IMR-90 (cell line): Measurements from ENCODE around the gene GPATCH8. TPM values are rescaled to one million over a fixed set of nuclear protein-coding genes. Genes with fewer than 3 reads are reported as not detected.

Source experiments
- ATAC-seq: fragments of 200-7000 bp; cut with Tn5 transposase; 2 replicates; pipeline ENCODE4 v1.9.1; 2020; ENCODE audit warnings: low read depth, mild to moderate bottlenecking, moderate library complexity
- BruUV-seq: library from RNA; stranded (reverse); fragments of 400-500 nt; replicated peaks from 2 replicates; lab custom pipeline; 2021; lab: Mats Ljungman, UMichigan
- CTCF ChIA-PET: fragments of 300-600 bp; formaldehyde crosslinking; extraction: SDS; loops from one replicate; lab custom pipeline; 2021; ENCODE audit warnings: antibody characterized with exemption; lab: Yijun Ruan, JAX
- POLR2A ChIA-PET: fragments of 300-600 bp; sonication (Branson Sonifier 250); formaldehyde crosslinking; loops from one replicate; lab custom pipeline; 2022; ENCODE audit warnings: antibody characterized with exemption; ENCODE audit not compliant: unreplicated experiment; lab: Charles Lee
- DNase-seq: peaks from one replicate; pipeline ENCODE4 v3.0.0; 2013
- H2AFZ ChIP-seq: replicated peaks from 2 replicates; pipeline ENCODE3; 2013; ENCODE audit warnings: low read length, mild to moderate bottlenecking; ENCODE audit not compliant: poor library complexity
- H2AK5ac ChIP-seq: 2 replicates; pipeline ENCODE4 v1.6.1; 2013; ENCODE audit warnings: low read depth, low read length, inconsistent platforms
- H2AK9ac ChIP-seq: replicated peaks from 2 replicates; pipeline ENCODE3; 2013; ENCODE audit warnings: mild to moderate bottlenecking, low read depth, low read length, moderate library complexity; ENCODE audit not compliant: poor library complexity
- H2BK120ac ChIP-seq: 2 replicates; pipeline ENCODE4 v1.6.1; 2013; ENCODE audit warnings: low read depth, low read length, inconsistent platforms
- H2BK15ac ChIP-seq: 3 replicates; pipeline ENCODE4 v1.6.1; 2013; ENCODE audit warnings: low read depth, low read length, inconsistent platforms
- H2BK20ac ChIP-seq: 2 replicates; pipeline ENCODE4 v1.6.1; 2013; ENCODE audit warnings: low read depth, mild to moderate bottlenecking, inconsistent platforms, low read length, moderate library complexity
- H2BK5ac ChIP-seq: 2 replicates; pipeline ENCODE4 v1.6.1; 2013; ENCODE audit warnings: mild to moderate bottlenecking, low read depth, low read length, inconsistent platforms; ENCODE audit not compliant: poor library complexity, severe bottlenecking
- H3K14ac ChIP-seq: replicated peaks from 2 replicates; pipeline ENCODE4 v1.6.1; 2013; ENCODE audit warnings: low read depth, low read length, inconsistent platforms
- H3K18ac ChIP-seq: 2 replicates; pipeline ENCODE4 v1.6.1; 2013; ENCODE audit warnings: low read depth, low read length, control low read depth
- H3K23ac ChIP-seq: 2 replicates; pipeline ENCODE4 v1.6.1; 2013; ENCODE audit warnings: low read depth, low read length, inconsistent platforms
- H3K27ac ChIP-seq: 2 replicates; pipeline ENCODE4 v1.5.1; 2013; ENCODE audit warnings: mild to moderate bottlenecking, control low read depth, low read length; ENCODE audit not compliant: insufficient read depth
- H3K27me3 ChIP-seq: 2 replicates; pipeline ENCODE4 v1.6.1; 2013; ENCODE audit warnings: low read length; ENCODE audit not compliant: control insufficient read depth, insufficient read depth
- H3K36me3 ChIP-seq: 2 replicates; pipeline ENCODE4 v1.6.1; 2013; ENCODE audit warnings: low read length, mixed read lengths; ENCODE audit not compliant: control insufficient read depth, insufficient read depth
- H3K4ac ChIP-seq: 2 replicates; pipeline ENCODE4 v1.6.1; 2013; ENCODE audit warnings: low read depth, low read length, inconsistent platforms
- H3K4me1 ChIP-seq: 2 replicates; pipeline ENCODE4 v1.6.1; 2013; ENCODE audit warnings: low read length, mixed read lengths; ENCODE audit not compliant: control insufficient read depth, insufficient read depth
- H3K4me2 ChIP-seq: 2 replicates; pipeline ENCODE4 v1.6.1; 2013; ENCODE audit warnings: low read depth, mild to moderate bottlenecking, control low read depth, low read length, moderate library complexity
- H3K4me3 ChIP-seq: 2 replicates; pipeline ENCODE4 v1.5.1; 2013; ENCODE audit warnings: low read depth, mild to moderate bottlenecking, control low read depth, low read length, moderate library complexity; ENCODE audit not compliant: insufficient read depth
- H3K56ac ChIP-seq: 2 replicates; pipeline ENCODE4 v1.6.1; 2013; ENCODE audit warnings: low read length, inconsistent platforms; ENCODE audit not compliant: insufficient read depth; ENCODE audit errors: extremely low read depth
- H3K79me1 ChIP-seq, 2 experiments: 2 replicates each; pipeline ENCODE4 v1.6.1; 2013; ENCODE audit warnings: low read length in 2 of 2, inconsistent platforms in 1 of 2, low read depth in 1 of 2
- H3K9ac ChIP-seq: 2 replicates; pipeline ENCODE4 v1.6.1; 2013; ENCODE audit warnings: low read depth, low read length, control low read depth
- H3K9me1 ChIP-seq: 2 replicates; pipeline ENCODE4 v1.6.1; 2013; ENCODE audit warnings: low read length, inconsistent platforms; ENCODE audit not compliant: insufficient read depth
- H3K9me3 ChIP-seq: 2 replicates; pipeline ENCODE4 v1.6.1; 2013; ENCODE audit warnings: low read length; ENCODE audit not compliant: control insufficient read depth, insufficient read depth
- H4K20me1 ChIP-seq: 2 replicates; pipeline ENCODE4 v1.6.1; 2013; ENCODE audit warnings: low read length, inconsistent platforms; ENCODE audit not compliant: insufficient read depth
- H4K5ac ChIP-seq: 2 replicates; pipeline ENCODE4 v1.6.1; 2013; ENCODE audit warnings: mild to moderate bottlenecking, low read depth, low read length, control low read depth
- H4K8ac ChIP-seq, 2 experiments: 2 replicates each; pipeline ENCODE4 v1.6.1; 2013; ENCODE audit warnings: low read depth in 2 of 2, low read length in 2 of 2, control low read depth in 1 of 2, inconsistent platforms in 1 of 2
- H4K91ac ChIP-seq: 2 replicates; pipeline ENCODE4 v1.6.1; 2013; ENCODE audit warnings: low read depth, low read length, inconsistent platforms; ENCODE audit not compliant: insufficient read depth
- BHLHE40 ChIP-seq: fragments of 150-350 bp; IDR thresholded peaks from 2 replicates; pipeline ENCODE4 v1.6.1; 2016; ENCODE audit warnings: mild to moderate bottlenecking, low read depth, low read length
- CEBPB ChIP-seq: IDR thresholded peaks from 2 replicates; pipeline ENCODE4 v1.6.1; 2012; ENCODE audit warnings: low read depth, low read length, improper control_type of control experiment
- MAFK ChIP-seq: IDR thresholded peaks from 2 replicates; pipeline ENCODE4 v1.6.1; 2012; ENCODE audit warnings: low read depth, low read length, improper control_type of control experiment
- MAZ ChIP-seq: IDR thresholded peaks from 2 replicates; pipeline ENCODE4 v1.6.1; 2012; ENCODE audit warnings: low read depth, mild to moderate bottlenecking, low read length, improper control_type of control experiment, moderate library complexity, borderline replicate concordance
- RAD21 ChIP-seq: IDR thresholded peaks from 2 replicates; pipeline ENCODE4 v1.6.1; 2012; ENCODE audit warnings: low read length, improper control_type of control experiment
- RFX5 ChIP-seq: IDR thresholded peaks from 2 replicates; pipeline ENCODE4 v1.8.0; 2012; ENCODE audit warnings: low read depth, mild to moderate bottlenecking, low read length, moderate library complexity
- SMC3 ChIP-seq: fragments of 150-350 bp; IDR thresholded peaks from 2 replicates; pipeline ENCODE4 v1.6.1; 2016; ENCODE audit warnings: low read depth, mild to moderate bottlenecking, antibody characterized with exemption, low read length, moderate library complexity
- WGBS, 2 experiments: methylation state at CpG; one replicate each; pipeline versions ENCODE4 v1.1.5 to v1.1.7; 2013; ENCODE audit warnings: missing lambda C conversion rate in 2 of 2; ENCODE audit not compliant: insufficient read length in 1 of 2; ENCODE audit errors: extremely low coverage in 2 of 2; 5-methylcytosine and 5-hydroxymethylcytosine counted together
- dilution Hi-C: fragments of 300-500 bp; cut with HindIII; formaldehyde crosslinking; loops from one replicate; pipeline ENCODE4 v1.14.3; 2018; ENCODE audit warnings: low sequenced_read_pairs; ENCODE audit not compliant: unreplicated experiment
- in situ Hi-C: fragments of 300-500 bp; cut with MboI; formaldehyde crosslinking; loops from 3 replicates; pipeline ENCODE4 v1.14.3; 2019; ENCODE audit warnings: low sequenced_read_pairs, inconsistent platforms, mixed read lengths
- intact Hi-C: fragments of 100-400 bp; cut with micrococcal nuclease; formaldehyde crosslinking; loops from 2 replicates; pipeline ENCODE4 v1.10.0; 2022
- polyA plus RNA-seq, 3 experiments: library from polyadenylated mRNA; depleted of rRNA; stranded (reverse); fragments of >200 nt; gene quantifications; 2 replicates each; pipeline ENCODE4 v1.2.3, GENCODE V29; 2012; ENCODE audit warnings: low replicate concordance in 1 of 3
- total RNA-seq: library from RNA; depleted of rRNA; stranded (reverse); fragments of >200 nt; gene quantifications from 2 replicates; pipeline ENCODE4 v1.2.3, GENCODE V29; 2012

GPATCH8 gene
- total and polyA plus RNA-seq, 2 of the 4 experiments (the other 2 are of a cell fraction): 8.8 to 13.2 TPM

DNA sequence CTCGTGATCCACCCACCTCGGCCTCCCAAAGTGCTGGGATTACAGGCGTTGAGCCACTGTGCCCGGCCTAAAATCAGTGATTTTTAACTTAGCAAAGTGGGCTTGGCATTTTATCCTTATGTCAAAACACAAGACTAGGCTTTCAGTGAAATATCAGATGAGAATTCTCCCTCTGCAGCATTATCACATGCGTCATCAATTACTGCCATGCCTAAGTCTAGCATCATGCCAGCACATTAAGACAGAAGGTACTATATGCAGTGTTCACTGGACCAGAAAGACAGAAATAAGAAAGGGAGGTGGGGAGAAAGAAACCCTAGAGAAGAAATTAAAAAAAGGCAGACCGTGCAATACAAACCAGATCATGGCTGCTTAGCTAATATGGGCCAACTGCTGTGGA, 29.8 kb downstream of the GPATCH8 start:
- WGBS, 2 experiments: no CpG with 5 or more reads among the region's 6 CpGs
- no peak overlapping the region for H4K5ac ChIP-seq
- no peak overlapping the region for H3K14ac ChIP-seq
- no peak overlapping the region for H3K4ac ChIP-seq
- no peak for ATAC-seq
- H2AK9ac ChIP-seq: no peak overlapping the region
- H3K4me2 ChIP-seq: no peak overlapping the region
- no peaks in the 10 kb centered on the region for H3K9me3 ChIP-seq
- H3K79me1 ChIP-seq: peaks cover 20 to 58% of the 10 kb centered on the region in 2 experiments
- no peaks in the 10 kb centered on the region for H3K27me3 ChIP-seq
- H2AFZ ChIP-seq: no peak overlapping the region
- no peak overlapping the region for H2BK5ac ChIP-seq
- dilution Hi-C loops: no loop called here
- no peak overlapping the region for H3K27ac ChIP-seq
- peaks cover 2% of the 10 kb centered on the region; the same call in 1 of the 2 replicates for H3K4me1 ChIP-seq
- peaks cover 2% of the 10 kb centered on the region; the same call in 1 of the 2 replicates for H3K36me3 ChIP-seq
- H3K9me1 ChIP-seq: peaks cover 7% of the 10 kb centered on the region
- no peak overlapping the region for H3K9ac ChIP-seq
- H2BK20ac ChIP-seq: no peak overlapping the region
- H3K4me3 ChIP-seq: no peak overlapping the region
- in situ Hi-C loops: no loop called here
- H4K20me1 ChIP-seq: peaks cover 27% of the 10 kb centered on the region
- H2AK5ac ChIP-seq: no peak overlapping the region
- no peak overlapping the region for H3K23ac ChIP-seq
- intact Hi-C loops: no loop called here
- H3K56ac ChIP-seq: no peak overlapping the region
- no peak overlapping the region for H3K18ac ChIP-seq
- no peak for DNase-seq
- no peak overlapping the region for H2BK120ac ChIP-seq
- no peak overlapping the region for H4K91ac ChIP-seq
- TF ChIP-seq RFX5: no peak
- TF ChIP-seq RAD21: no peak
- no peak for TF ChIP-seq SMC3
- no peak for TF ChIP-seq BHLHE40
- TF ChIP-seq MAZ: no peak
- TF ChIP-seq MAFK: no peak
- TF ChIP-seq CEBPB: no peak
- H2BK15ac ChIP-seq: no peak overlapping the region
- no TSS peak for BruUV-seq
- ChIA-PET POLR2A (no interaction called here), CTCF (no interaction called here)
- H4K8ac ChIP-seq: no peak overlapping the region
